ENCODE data around the gene PCDHGB4.
"Not testable (repeated sequence)": the region's sequence is repeated elsewhere in the genome, so short reads cannot be mapped to it uniquely, and the experiment has no call there.

PCDHGB4 gene

DNA sequence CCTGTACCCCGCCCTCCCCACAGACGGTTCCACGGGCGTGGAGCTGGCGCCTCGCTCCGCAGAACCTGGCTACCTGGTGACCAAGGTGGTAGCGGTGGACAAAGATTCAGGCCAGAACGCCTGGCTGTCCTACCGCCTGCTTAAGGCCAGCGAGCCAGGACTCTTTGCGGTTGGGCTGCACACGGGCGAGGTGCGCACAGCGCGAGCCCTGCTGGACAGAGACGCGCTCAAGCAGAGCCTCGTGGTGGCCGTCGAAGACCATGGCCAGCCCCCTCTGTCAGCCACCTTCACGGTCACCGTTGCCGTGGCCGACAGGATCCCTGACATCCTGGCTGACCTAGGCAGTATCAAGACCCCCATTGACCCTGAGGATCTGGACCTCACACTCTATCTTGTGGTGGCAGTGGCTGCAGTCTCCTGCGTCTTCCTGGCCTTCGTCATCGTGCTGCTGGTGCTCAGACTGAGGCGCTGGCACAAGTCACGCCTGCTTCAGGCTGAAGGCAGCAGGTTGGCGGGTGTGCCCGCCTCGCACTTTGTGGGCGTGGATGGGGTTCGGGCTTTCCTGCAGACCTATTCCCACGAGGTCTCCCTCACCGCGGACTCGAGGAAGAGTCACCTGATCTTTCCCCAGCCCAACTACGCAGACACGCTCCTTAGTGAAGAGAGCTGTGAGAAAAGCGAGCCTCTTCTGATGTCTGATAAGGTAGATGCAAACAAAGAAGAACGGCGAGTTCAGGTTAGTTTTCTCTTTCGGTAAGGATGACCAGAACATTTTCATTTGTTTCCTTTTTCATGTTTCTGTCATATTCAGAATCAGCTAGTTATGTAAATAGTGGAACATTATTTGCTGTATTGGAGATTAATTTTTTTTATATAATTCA, 21.2 kb upstream of the PCDHGB4 start:
- DNase-seq (ENCODE audit: low read depth in 2 of 2) = no peak

DNA sequence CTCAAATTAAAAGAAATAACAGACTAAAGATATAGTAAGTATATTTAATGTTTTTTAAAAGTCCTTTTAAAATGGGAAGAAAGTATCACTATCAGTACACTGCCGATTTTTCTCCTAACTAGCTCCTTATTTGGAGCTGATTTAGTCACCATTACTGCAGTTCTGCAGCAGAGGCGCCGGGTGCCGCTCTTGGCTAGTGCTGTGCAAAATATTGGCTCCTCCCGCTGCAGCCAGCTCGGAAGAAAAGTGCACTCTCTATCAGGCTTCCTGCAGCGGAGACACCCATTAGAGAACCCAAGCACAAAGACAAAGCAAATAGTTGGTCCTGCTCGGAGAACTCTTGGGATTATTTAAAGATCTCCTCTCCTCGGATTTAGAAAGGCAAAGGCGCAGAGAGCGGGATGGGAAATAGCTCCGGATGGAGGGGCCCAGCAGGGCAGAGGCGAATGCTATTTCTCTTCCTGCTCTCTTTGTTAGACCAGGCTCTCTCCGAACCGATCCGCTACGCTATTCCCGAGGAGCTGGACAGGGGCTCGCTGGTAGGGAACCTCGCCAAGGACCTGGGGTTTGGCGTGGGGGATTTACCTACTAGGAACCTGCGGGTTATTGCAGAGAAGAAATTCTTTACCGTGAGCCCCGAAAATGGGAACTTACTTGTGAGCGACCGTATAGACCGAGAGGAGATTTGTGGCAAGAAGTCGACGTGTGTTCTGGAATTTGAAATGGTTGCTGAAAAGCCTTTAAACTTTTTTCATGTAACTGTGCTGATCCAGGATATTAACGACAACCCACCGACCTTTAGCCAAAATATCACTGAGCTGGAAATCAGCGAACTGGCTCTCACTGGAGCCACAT, 17.3 kb upstream of the PCDHGB4 start, which contains the start of gene PCDHGB3:
PCDHGB3 (plus strand) TSS at position 249 of the 855 bp plus-strand sequence; CDS start at position 402, 153 bp downstream.
- DNase-seq (ENCODE audit: low read depth in 2 of 2) = no peak

DNA sequence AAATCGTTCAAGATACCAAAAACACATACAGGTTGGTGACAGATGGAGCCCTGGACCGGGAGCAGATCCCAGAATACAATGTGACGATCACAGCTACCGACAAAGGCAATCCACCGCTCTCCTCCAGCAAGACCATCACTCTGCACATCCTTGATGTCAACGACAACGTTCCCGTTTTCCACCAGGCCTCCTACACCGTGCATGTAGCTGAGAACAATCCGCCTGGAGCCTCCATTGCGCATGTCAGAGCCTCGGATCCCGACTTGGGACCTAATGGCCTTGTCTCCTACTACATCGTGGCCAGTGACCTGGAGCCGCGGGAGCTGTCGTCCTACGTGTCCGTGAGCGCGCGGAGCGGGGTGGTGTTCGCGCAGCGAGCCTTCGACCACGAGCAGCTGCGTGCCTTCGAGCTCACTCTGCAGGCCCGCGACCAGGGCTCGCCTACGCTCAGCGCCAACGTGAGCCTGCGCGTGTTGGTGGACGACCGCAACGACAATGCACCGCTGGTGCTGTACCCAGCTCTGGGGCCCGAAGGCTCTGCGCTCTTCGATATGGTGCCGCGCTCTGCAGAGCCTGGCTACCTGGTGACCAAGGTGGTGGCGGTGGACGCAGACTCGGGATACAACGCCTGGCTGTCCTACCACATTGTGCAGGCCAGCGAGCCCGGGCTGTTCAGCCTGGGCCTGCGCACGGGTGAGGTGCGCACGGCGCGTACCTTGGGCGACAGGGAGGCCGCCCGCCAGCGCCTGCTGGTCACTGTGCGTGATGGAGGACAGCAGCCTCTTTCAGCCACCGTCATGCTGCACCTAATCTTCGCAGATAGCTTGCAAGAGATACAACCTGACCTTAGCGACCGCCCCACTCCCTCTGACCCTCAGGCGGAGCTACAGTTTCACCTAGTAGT, 15.7 kb upstream of the PCDHGB4 start:
- no peak for DNase-seq (ENCODE audit: low read depth in 2 of 2)

DNA sequence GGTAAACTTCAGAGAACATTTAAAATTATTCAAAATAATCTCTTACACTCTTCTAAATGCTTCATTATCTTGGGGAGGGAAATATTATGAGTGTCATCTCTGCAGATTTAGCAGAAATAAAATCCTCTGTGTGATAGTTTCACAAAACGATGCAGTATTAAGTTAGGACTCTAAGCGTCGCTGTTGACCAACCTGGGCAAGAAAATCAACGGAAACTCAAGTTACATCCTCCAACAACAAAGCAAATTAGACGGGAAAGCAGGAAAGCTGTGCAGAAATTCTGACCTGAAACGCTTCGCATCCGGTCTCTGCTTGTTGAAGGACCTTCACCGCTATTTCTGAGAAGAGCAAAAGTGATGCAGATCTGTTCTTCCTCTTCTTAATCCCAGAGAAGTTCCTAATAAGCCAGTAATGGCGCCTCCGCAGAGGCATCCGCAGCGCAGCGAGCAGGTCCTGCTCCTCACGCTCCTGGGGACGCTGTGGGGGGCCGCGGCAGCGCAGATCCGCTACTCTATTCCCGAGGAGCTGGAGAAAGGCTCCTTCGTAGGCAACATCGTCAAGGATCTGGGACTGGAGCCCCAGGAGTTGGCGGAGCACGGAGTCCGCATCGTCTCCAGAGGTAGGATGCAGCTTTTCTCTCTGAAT, 13.7 kb upstream of the PCDHGB4 start, which contains the start of gene PCDHGA6:
PCDHGA6 (plus strand) TSS at position 219 of the 645 bp plus-strand sequence; CDS start at position 412, 193 bp downstream.
- no peak for DNase-seq (ENCODE audit: low read depth in 2 of 2)

DNA sequence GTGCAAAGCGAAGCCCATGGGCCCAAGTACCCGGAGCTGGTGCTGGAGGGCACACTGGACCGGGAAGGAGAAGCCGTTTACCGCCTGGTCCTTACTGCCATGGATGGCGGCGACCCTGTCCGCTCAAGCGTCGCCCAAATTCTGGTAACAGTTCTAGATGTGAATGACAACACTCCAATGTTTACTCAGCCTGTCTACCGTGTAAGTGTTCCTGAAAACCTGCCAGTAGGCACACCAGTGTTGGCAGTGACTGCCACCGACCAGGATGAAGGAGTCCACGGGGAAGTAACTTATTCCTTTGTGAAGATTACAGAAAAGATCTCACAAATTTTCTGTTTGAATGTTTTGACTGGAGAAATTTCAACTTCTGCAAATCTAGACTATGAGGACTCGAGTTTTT, 12.9 kb upstream of the PCDHGB4 start:
- no peak for DNase-seq (ENCODE audit: low read depth in 2 of 2)

DNA sequence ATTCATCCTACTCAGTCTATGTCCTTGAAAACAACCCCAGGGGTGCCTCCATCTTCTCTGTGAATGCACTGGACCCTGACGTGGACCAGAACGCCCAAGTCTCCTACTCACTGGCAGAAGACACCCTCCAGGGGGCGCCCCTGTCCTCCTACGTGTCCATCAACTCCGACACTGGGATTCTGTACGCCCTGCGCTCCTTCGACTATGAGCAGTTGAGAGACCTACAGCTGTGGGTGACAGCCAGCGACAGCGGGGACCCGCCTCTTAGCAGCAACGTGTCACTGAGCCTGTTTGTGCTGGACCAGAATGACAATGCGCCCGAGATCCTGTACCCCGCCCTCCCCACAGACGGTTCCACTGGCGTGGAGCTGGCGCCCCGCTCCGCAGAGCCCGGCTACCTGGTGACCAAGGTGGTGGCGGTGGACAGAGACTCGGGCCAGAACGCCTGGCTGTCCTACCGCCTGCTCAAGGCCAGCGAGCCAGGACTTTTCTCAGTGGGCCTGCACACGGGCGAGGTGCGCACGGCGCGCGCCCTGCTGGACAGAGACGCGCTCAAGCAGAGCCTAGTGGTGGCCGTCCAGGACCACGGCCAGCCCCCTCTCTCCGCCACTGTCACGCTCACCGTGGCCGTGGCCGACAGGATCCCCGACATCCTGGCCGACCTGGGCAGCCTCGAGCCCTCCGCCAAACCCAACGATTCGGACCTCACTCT, 11.9 kb upstream of the PCDHGB4 start:
- DNase-seq (ENCODE audit: low read depth in 2 of 2) = not testable (repeated sequence)

DNA sequence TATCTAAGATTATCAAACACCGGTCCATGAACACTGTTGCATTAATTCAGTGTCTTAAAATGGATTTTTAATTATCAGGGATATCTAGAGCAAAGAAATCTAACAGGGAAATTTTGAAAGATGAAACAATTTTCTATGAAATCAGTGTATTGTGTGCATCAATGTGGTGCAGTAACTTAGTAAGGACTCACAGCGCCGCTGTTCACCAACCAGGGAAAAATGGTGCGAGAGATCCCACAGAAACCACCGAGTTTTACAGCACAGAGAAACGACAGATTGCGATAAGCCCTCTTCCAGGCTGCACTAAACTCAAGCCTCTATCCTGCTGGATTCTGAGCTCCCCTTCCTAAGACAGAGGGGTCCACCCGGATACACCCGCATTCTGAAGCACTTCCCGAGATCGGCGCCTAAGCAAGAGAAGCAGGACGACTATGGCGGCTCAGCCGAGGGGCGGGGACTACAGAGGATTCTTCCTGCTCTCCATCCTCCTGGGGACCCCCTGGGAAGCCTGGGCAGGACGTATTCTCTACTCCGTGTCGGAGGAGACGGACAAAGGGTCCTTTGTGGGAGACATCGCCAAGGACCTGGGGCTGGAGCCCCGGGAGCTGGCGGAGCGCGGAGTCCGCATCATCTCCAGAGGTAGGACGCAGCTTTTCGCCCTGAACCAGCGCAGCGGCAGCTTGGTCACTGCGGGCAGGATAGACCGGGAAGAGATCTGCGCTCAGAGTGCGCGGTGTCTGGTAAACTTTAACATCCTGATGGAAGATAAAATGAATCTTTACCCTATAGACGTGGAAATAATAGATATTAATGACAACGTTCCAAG, 4.8 kb upstream of the PCDHGB4 start, which contains the start of gene PCDHGA7:
PCDHGA7 (plus strand) TSS at position 274 of the 826 bp plus-strand sequence; CDS start at position 432, 158 bp downstream.
- DNase-seq (ENCODE audit: low read depth in 2 of 2) = no peak

DNA sequence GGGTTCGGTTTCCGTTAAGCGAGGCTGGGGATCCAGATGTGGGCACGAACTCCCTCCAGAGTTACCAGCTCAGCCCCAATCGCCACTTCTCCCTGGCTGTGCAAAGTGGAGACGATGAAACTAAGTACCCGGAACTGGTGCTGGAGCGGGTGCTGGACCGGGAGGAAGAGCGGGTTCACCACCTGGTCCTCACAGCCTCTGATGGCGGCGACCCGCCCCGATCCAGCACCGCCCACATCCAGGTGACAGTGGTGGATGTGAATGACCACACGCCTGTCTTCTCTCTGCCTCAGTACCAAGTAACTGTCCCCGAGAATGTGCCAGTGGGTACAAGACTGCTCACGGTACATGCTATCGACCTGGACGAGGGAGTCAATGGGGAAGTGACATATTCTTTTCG, 4.2 kb upstream of the PCDHGB4 start:
- DNase-seq (ENCODE audit: low read depth in 2 of 2) = no peak

DNA sequence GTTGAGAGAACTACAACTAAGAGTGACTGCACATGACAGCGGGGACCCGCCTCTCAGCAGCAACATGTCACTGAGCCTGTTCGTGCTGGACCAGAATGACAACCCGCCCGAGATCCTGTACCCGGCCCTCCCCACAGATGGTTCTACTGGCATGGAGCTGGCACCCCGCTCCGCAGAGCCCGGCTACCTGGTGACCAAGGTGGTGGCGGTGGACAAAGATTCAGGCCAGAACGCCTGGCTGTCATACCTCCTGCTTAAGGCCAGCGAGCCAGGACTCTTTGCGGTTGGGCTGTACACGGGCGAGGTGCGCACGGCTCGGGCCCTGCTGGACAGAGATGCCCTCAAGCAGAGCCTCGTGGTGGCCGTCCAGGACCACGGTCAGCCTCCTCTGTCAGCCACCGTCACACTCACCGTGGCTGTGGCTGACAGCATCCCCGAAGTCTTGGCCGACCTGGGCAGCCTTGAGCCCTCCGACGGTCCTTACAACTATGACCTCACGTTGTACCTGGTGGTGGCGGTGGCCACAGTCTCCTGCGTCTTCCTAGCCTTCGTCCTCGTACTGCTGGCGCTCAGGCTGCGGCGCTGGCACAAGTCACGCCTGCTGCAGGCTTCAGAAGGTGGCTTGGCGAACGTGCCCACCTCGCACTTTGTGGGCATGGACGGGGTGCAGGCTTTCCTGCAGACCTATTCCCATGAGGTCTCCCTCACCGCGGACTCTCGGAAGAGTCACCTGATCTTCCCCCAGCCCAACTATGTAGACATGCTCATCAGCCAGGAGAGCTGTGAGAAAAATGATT, 2.8 kb upstream of the PCDHGB4 start:
- DNase-seq (ENCODE audit: low read depth in 2 of 2) = no peak

DNA sequence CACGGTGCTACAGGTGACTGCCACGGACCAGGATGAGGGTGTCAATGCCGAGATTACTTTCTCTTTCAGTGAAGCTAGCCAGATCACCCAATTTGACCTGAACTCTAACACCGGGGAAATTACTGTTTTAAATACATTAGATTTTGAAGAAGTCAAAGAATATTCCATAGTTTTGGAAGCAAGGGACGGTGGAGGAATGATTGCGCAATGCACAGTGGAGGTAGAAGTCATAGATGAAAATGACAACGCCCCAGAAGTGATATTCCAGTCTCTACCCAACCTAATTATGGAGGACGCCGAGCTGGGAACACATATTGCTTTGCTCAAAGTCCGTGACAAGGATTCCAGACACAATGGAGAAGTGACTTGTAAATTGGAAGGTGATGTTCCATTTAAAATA, 1.2 kb downstream of the PCDHGB4 start:
- no peak for DNase-seq (ENCODE audit: low read depth in 2 of 2)

DNA sequence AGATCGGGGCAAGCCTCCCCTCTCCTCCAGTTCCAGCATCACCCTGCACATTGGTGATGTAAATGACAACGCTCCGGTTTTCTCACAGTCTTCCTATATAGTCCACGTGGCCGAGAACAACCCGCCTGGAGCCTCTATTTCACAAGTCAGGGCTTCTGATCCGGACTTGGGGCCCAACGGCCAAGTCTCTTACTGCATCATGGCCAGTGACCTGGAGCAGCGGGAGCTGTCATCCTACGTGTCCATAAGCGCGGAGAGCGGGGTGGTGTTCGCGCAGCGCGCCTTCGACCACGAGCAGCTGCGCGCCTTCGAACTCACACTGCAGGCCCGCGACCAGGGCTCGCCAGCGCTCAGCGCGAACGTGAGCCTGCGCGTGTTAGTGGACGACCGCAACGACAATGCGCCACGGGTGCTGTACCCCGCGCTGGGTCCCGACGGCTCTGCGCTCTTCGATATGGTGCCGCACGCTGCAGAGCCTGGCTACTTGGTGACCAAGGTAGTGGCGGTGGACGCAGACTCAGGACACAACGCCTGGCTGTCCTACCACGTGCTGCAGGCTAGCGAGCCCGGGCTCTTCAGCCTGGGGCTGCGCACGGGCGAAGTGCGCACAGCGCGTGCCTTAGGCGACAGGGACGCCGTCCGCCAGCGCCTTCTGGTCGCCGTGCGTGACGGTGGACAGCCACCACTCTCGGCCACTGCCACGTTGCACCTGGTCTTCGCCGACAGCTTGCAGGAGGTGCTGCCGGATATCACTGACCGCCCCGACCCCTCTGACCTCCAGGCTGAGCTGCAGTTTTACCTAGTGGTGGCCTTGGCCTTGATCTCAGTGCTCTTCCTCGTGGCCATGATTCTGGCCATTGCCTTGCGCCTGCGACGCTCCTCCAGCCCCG, 1.9 kb downstream of the PCDHGB4 start:
- no peak for DNase-seq (ENCODE audit: low read depth in 2 of 2)

DNA sequence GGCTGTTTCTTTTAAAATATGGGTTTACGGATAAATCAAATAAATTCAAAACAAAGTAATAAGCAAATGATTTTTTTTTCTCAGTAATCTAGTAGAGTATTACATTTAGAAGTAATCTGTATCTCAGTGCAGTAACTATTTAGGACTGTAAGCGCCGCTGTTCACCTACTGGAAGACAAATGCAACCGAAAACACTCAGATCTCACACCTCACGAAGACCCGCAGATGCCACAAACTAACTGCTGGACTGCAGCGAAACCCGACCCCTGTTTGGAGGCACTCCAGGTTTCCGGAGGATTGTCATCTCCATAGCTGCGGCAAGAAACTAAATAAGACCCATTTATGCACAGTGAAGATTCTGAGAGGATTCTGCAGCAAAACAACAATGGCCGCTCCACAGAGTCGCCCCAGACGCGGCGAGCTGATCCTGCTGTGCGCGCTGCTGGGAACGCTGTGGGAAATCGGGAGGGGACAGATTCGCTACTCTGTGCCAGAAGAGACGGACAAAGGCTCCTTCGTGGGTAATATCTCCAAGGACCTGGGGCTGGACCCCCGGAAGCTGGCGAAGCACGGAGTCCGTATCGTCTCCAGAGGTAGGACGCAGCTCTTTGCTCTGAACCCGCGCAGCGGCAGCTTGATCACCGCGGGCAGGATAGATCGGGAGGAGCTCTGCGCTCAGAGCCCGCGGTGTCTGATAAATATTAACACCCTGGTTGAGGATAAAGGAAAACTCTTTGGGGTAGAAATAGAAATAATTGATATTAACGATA, 5.1 kb downstream of the PCDHGB4 start, which contains the start of gene PCDHGA8:
PCDHGA8 (plus strand) TSS at position 205 of the 770 bp plus-strand sequence; CDS start at position 386, 181 bp downstream.
- DNase-seq (ENCODE audit: low read depth in 2 of 2) = no peak

DNA sequence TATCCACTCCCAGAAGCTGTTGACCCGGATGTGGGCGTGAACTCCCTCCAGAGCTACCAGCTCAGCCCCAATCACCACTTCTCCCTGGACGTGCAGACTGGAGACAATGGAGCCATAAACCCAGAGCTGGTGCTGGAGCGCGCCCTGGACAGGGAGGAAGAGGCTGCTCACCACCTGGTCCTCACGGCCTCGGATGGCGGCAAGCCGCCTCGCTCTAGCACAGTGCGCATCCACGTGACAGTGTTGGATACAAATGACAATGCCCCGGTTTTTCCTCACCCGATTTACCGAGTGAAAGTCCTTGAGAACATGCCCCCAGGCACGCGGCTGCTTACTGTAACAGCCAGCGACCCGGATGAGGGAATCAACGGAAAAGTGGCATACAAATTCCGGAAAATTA, 5.8 kb downstream of the PCDHGB4 start:
- no peak for DNase-seq (ENCODE audit: low read depth in 2 of 2)

DNA sequence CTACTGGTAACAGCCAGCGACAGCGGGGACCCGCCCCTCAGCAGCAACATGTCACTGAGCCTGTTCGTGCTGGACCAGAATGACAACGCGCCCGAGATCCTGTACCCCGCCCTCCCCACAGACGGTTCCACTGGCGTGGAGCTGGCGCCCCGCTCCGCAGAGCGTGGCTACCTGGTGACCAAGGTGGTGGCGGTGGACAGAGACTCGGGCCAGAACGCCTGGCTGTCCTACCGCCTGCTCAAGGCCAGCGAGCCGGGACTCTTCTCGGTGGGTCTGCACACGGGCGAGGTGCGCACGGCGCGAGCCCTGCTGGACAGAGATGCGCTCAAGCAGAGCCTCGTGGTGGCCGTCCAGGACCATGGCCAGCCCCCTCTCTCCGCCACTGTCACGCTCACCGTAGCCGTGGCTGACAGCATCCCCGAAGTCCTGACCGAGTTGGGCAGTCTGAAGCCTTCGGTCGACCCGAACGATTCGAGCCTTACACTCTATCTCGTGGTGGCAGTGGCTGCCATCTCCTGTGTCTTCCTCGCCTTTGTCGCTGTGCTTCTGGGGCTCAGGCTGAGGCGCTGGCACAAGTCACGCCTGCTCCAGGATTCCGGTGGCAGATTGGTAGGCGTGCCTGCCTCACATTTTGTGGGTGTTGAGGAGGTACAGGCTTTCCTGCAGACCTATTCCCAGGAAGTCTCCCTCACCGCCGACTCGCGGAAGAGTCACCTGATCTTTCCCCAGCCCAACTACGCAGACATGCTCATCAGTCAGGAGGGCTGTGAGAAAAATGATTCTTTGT, 7.1 kb downstream of the PCDHGB4 start:
- DNase-seq (ENCODE audit: low read depth in 2 of 2) = not testable (repeated sequence)

DNA sequence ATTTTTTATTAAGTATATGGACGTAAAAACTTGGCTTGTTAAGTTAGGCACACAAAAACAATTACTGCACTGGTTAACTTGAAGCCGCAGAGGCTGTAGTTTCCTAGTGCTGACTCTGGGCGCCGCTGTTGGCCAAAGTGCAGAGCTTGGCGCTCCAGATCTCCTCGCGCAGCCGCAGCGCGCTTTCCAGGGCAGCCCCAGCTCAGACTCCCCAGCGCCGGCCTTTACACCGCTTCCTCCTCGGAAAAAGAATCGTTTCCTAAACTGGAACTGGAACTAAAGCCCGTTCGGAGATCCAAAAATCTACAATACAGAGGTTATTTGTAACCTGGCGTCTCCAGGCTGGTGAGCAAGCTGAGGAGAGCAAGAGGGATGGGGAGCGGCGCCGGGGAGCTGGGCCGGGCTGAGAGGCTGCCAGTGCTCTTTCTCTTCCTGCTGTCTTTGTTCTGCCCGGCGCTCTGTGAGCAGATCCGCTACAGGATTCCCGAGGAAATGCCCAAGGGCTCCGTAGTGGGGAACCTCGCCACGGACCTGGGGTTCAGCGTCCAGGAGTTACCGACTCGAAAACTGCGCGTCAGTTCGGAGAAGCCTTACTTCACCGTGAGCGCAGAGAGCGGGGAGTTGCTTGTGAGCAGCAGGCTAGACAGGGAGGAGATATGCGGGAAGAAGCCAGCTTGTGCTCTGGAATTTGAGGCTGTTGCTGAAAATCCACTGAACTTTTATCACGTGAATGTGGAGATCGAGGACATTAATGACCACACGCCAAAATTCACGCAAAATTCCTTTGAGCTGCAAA, 10.5 kb downstream of the PCDHGB4 start, which contains the start of gene PCDHGB5:
PCDHGB5 (plus strand) TSS at position 192 of the 796 bp plus-strand sequence; CDS start at position 373, 181 bp downstream.
- not testable (repeated sequence) for DNase-seq (ENCODE audit: low read depth in 2 of 2)

All from stimulated activated CD4-positive, alpha-beta T cell treated with anti-CD3 and anti-CD28 coated beads, Interleukin-4, amount 100 ng/mL, for 48 hours (primary cell).